Stimulated activated CD4-positive, alpha-beta T cell treated with anti-CD3 and anti-CD28 coated beads, Interleukin-12 subunit alpha, Interleukin-12 subunit beta, amount 100 ng/mL, for 4 hours (primary cell): ENCODE results near the gene KCNQ2.

Source experiments
- DNase-seq: peaks from one replicate; pipeline ENCODE4 v3.0.0-alpha.2; 2020

KCNQ2 gene

DNA sequence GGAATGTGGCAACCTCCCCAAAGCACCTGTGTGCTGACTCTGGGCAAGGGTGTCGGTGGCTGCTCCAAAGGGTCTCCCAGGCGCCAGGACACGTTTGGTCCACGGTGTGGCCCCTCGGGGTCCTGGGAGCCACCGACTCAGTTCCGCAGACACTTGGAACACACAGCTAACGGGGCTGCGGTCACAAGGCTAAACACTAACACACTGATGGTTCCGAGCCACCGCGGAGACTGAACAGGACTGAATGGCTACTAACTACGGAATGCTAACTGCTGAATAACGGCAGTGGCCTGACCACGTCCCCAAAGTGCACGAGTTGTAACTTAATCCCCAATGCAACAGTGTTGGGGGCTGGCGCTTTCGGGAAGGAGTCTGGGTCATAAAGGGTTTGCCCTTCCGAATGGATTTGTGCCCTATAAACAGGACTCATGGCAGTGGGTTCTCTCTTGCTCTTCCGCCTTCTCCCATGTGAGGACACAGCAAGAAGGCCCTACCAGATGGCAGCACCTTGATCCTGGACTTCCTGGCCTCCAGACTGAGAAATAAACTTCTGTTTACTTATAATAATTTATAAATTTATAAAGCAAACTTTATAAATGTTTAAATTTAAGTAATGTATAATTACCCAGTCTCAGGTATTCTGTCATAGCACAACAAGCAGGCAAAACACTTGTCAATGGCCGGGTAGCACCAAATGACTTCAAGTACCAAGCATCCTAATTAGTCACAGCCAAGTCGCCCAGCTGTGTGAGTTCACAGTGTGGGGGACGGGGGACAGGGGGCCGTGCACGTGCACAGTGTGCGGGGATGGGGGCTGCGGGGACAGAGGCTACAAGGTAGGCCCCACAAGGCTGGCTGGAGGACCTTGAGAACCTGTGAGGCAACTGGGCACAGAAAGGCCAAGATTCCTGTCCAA is 28.7 kb upstream of the KCNQ2 start:
- DNase-seq = no peak

DNA sequence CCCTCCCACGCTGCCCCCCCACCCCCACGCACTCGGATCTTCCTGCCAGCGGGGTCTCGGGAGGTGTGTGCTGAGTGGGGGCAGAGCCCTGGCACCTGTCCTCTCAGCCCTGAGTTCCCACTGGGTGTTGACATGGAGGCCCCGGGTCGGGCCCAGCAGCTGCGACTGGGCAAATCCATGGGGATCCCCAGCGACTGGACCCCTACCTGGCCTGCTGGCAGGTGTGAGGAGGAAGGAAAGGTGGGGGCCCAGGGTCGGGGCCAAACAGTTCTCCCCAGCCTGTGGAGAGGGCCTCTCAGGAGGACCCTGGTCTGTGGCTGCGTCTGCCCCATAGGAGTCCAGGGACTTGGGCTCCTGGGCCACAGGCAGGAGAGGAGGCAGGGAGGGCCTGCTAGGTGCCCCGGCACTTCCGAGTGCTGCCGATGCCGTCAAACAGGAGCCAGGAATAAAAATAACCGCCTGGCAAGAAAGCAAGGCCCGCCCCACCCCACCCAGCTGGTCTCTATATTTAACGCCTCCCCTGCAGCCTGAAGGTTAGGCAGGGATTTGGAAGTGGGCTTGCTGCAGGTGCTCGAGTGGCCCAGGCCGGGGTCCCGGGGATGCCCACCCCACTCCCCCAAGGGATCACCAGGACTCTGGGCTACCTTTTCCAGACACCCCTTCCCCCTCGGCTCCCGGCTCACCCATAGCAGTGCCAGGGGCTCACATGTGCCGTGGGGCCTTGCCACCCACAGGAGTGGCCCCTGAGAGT is 27.9 kb upstream of the KCNQ2 start:
- no peak for DNase-seq

DNA sequence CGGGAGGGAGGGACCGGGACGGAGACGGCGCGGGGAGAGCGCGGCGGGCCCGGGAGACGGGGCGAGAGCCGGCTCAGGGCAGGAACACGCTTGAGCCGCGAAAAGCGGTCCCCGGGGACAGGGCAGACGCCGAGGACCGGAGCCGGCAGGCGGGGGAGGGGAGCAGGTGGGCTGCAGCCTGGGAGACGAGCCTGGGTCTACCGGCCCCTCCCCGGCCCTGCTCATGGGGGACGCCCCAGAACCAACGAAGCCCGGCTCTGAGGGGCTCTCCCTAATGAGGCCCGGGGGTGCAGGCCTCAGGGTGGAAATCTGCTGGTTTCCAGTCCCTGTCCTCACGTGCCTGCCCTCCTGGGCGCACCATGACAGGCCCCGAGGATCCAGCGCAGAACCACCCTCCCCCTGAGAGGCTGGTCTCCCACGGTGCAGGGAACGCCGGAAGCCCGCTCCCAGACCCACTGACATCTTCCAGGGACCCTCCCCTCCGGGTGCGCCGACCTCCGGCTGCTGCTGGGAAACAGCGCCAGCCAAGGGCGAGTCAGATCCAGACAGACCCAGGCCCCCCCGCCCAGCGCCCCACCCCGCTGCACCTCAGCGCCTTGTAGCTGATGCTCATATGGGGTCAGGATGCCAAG is 27.0 kb upstream of the KCNQ2 start:
- no peak for DNase-seq

DNA sequence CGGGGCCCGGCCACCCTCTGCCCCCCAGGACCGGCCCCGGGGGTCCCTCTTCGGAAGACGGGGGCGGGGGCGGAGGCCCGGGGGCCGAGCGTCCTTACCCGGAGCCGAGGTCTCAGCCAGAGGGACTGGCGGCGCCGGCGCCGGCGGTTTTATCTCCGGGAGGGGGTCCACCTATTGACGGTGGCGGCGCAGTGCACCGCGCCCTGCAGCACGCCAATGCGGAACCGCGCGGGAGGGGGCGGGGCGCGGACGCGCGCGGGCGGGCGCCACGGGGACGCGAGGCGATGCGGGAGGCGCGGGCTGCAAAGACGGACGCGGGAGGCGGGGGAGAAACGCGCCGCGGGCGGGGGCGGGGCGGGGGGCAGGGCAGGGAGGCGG is 26.5 kb upstream of the KCNQ2 start, which contains the start of gene EEF1A2:
EEF1A2 (minus strand) TSS at position 124 of the 378 bp plus-strand sequence. CDS start 1,320 bp downstream, outside the sequence.
- DNase-seq = peak; percentile 42

DNA sequence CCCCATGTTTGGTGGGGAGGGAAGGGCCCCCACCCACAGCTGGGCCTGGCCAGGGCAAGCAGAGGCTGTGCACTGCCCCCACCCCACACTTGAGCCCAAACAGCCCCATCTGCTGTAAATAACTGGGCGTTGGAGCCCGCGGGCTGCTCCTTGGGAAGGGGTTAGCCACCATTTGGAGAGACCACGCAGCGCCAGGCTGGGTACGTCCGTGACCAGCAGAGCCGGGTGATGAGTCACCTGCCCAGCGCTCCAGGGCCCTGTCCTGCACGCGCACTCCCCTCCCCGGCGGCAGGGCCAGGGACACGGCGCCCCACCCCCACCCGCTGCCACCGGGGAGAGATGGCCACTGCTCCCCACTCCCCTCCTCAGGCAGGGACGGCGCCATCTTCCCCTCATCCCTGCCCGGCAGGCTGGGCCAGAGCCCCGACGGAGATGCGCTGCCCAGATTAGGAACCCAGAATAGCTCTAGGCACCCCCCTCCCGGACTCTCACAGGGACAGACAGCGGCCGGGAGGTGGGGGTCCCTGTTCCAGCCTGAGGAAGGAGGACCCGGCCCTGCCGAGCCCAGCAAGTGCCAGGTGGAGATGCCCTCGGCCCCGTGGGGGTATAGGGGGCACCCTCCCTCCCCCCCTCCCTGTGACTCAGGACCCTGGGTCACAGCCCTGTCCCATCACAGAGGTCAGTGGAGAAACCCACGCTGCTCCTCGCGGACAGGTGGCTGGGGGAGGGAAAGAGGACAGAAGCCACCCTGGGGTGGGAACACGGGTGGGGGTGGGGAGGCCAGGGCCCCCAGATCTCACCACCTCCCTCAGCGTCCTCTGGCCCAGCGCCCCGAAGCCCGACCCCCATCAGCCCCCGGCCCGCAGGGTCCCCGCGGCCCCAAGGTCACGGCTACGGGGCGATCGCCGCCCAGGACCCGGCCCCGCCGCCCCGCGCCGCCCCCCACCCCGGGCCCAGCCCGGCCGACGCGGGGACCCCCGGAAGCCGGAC is 25.8 kb upstream of the KCNQ2 start:
- no peak for DNase-seq

DNA sequence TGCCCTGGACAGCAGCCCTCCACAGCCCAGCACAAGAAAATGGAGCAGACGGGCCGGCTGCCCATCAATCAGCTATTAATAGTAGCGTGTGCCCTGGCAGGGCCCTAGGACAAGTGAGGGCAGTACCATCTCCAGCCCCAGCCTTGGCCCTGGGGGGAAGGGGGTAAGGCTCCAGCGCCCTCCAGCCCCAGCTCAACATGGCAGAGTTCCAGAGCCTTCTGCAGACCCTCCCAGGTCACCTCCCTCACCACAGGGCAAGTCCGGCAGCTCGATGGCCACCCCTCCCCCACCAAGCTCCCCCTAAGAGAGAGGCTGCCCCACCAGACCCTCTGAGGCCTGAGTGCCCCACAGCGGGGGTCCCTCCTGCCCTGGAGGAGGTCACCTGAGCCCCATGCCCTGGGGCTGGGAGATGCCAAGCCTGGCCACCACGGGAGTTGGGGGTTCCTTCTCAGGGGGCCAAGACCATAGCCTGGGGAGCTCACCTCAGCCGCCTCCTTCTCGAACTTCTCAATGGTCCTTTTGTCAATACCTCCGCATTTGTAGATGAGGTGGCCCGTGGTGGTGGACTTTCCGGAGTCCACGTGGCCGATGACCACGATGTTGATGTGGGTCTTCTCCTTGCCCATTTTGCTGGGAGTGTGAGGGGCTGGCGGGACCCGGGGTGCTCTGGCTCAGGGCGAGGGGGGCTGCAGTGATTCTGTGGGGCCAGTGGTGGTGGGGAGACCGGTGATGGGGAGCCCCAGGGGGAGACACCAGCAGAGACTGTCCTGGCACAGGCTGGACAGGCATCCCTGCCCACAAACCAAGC is 24.9 kb upstream of the KCNQ2 start:
- no peak for DNase-seq

DNA sequence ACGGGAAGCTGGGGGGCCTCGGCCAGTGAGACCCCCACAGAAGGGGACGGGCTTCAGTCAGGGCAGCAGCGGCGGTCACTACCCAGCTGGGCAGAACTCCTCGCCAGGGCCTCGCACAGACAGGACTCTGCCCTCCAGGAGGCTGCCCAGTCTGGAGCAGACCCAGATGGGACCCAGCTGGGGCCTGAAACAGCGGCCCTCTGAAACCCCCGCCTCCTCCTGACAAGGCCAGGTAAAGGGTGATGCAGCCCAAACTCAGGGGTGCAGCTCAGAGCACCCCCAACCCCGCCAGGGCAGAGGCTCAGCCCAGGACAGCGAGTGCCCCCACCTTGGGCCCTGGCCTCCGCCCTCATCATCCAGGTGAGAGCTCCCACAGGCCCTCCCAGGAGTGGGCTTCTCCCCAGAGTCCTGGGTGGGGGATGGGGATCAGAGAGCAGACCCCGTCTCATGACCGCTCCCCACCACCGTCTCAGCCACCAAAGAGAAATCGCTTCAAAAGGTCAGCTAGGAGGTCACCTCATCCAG is 24.2 kb upstream of the KCNQ2 start:
- no peak for DNase-seq

DNA sequence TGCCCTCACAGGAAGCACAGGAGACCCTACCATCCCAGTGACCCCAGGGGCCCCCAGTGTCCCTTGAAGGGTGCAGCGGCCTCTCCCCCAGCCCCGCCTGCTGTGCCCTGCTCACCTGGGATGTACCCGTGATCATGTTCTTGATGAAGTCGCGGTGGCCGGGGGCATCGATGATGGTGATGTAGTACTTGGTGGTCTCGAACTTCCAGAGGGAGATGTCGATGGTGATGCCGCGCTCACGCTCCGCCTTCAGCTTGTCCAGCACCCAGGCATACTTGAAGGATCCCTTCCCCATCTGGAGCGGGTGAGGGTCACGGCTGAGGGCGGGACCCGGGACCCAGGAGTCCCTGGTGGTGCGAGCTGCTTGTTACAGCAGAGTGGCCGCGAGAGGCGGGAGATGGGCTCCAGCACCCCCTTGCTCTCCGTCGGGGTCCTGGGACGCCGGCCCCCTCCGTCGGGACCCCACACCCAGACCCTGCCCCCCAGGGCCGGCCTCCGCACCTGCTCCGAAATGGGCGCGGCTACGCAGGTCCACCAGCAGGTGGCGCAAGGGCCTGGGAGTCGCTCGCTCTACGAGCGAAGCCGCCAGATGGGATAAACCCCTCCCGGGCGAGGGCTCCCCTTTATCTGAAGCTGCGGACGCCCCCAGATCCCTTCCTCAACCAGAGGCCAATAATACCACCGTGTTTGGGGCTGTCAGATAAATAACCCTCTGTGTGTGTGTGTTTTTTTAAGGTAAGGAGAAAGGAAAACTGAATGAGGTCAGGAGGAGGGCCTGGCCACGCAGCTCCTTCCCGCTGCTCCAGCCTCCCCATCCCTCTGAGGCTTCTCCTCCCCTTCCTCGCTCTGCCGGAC is 23.5 kb upstream of the KCNQ2 start:
- peak; percentile 76 for DNase-seq

DNA sequence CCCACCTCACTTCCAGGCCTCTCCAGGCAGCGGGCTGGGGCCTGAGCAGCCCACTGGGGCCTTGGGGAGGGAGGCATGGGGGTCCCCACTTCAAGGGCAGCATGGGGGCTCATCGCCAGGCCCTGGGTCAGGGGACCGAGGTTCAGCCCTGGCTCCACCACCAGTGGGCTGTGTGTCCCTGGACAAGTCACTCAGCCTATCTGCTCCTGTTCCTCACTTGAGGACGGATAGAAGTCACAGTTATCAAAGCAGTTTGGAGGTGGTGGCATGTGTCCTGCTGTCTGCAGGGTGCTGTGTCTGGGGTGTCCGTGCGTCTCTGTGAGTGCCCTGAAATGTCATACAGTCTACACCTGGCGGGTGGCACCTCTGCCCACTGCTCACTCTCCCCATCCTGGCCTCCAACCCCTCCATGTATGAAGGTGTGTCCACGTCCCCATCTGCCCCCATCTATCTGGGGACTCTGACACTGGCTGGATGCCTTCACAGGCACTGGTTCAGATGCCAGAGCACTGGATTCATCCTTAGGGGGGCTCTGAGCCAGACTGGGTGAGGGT is 22.8 kb upstream of the KCNQ2 start:
- DNase-seq = no peak

DNA sequence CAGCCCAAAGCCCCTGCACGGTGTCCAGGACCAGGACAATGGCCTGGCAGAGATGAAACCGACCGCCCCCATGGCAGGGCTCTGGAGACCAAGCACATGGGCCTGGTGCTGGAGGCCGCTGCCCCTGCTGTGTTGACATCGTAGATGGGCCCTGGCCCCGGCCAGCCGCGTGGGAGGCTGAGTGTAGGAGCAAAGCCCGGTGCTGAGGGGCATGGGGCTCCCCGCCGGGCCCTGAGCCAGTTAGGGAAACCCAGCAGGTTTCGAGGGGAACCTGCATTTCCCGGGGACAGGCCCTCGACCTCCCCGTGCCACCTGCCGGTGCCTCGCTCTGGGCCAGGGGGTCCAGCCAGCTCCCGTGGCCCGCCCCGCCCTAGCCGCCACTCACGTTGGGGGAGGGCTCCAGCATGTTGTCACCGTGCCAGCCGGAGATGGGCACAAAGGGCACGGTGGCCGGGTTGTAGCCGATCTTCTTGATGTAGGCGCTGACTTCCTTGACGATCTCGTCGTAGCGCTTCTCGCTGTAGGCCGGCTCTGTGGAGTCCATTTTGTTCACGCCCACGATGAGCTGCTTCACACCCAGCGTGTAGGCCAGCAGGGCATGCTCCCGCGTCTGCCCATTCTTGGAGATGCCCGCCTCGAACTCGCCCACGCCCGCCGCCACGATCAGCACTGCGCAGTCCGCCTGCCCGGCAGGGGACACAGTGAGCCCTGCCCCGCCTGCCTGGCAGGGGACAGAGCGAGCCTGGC is 22.1 kb upstream of the KCNQ2 start:
- DNase-seq = no peak

DNA sequence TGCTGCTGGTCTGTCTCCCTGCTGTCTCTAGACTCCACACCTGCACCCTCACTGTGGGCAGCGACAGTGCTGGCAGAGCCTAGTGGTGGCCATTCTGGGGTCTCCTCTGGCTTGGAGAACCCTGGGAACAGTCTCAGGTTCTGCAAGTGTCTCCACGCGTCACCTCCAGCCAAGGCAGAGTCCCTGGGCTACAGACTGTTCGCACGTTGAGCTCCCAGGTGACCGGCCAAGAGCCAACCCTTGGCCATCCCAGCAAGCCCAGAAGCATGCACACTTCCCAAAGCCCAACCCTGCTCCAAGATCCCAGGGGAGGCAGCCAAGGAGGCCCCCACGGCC is 21.6 kb upstream of the KCNQ2 start:
- no peak for DNase-seq

DNA sequence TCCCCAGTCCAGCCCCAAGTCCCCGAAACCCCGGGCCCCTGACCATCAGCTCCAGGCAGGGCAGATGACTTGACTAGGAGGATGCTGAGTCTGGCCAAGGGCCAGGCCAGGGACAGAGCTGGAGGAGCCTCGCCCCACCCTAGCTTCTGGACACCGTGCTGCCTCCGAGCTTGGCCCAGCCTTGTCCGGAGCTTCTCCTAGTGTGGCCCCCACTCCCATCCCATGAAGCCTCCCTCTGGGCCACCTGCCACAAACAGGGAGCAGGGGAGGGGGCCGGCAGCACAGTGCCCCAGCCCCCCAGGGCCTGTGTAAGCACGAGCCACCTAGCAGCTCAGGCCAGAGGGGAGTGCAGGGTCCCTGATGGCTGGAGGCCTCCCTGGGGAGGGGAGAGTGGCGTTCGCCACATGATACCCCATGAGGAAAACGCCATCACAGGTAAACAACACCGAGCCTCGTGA is 21.1 kb upstream of the KCNQ2 start:
- DNase-seq = no peak

DNA sequence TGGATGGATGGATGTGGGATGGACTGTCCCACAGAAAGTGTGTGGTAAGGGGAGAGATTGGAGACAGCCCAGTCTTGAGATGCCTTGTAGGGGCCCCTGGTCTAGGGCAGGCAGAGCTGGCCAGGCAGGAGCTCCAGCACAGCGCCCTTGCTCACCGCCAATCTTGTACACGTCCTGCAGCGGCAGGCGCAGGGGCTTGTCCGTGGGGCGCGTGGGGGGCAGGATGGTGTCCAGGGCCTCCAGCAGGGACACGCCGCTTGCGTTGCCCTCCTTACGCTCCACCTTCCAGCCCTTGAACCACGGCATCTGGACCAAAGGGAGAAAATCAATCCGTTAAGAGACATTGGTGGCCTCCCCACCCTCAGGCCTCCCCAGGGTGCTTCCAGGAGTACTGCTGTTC is 20.5 kb upstream of the KCNQ2 start:
- no peak for DNase-seq

DNA sequence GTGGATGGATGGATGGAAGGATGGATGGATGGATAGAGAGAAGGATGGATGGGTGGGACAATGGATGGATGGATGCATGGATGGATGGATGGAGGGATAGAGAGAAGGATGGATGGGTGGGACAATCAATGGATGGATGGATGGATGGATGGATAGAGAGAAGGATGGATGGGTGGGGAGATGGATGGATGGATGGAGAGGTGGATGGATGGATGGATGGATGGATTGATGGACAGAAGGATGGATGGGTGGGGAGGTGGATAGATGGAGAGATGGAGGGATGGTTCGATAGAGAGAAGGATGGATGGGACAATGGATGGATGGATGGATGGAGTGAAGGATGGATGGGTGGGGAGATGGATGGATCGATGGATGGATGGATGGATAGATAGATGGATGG is 20.1 kb upstream of the KCNQ2 start:
- DNase-seq = no peak

DNA sequence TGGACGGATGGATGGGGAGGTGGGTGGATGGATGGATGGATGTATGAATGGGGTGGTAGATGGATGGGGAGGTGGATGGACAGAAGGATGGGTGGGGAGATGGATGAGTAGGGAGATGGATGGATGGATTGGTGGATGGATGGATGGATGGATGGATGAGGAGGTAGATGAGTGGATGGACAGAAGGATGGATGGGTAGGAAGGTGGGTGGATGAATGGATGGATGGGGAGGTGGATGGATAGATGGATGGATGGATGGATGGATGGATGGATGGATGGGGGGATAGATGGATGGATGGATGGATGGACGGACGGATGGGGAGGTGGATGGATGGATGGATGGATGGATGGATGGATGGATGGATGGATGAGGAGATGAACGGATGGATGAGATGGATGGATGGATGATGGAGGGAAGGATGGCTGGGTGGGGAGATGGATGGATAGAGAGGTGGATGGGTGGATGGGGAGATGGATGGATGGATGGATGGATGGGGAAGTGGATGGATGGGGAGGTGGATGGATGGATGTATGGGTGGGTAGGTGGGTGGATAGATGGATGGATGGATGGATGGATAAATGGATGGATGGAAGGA is 19.3 kb upstream of the KCNQ2 start:
- no peak for DNase-seq

DNA sequence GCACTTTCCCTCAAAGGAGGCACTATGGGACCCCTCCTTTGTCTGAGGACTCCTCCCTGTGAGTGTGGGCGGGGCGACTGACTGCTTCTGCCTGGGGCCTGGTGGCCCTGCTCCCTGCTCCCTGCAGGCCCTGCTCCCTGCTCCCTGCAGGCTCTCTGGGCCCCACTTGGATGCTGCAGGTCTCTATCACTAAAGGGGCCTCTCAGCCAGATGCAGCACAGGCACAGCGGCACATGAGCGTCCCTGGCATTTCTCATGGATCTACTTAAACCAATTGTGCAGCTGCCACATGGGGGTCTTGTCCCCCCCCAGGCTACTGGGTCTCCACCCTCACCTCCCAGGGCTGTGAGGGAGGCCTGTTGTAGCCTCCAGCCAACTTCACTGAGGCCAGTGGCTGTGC is 18.6 kb upstream of the KCNQ2 start:
- no peak for DNase-seq

DNA sequence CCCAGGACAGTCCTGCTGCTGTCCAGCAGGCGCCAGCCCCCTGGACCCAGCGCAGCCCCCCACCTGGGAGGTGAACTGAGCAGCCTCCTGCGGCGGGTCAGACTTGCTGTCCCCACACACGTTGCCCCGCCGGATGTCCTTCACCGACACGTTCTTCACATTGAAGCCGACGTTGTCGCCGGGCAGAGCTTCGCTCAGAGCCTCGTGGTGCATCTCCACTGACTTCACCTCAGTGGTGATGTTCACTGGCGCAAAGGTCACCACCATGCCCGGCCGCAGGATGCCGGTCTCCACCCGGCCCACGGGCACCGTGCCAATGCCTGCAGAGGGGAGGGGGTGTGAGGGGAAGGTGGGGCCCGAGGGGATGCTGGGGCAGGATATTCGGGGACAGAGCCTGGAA is 18.0 kb upstream of the KCNQ2 start:
- DNase-seq = no peak

DNA sequence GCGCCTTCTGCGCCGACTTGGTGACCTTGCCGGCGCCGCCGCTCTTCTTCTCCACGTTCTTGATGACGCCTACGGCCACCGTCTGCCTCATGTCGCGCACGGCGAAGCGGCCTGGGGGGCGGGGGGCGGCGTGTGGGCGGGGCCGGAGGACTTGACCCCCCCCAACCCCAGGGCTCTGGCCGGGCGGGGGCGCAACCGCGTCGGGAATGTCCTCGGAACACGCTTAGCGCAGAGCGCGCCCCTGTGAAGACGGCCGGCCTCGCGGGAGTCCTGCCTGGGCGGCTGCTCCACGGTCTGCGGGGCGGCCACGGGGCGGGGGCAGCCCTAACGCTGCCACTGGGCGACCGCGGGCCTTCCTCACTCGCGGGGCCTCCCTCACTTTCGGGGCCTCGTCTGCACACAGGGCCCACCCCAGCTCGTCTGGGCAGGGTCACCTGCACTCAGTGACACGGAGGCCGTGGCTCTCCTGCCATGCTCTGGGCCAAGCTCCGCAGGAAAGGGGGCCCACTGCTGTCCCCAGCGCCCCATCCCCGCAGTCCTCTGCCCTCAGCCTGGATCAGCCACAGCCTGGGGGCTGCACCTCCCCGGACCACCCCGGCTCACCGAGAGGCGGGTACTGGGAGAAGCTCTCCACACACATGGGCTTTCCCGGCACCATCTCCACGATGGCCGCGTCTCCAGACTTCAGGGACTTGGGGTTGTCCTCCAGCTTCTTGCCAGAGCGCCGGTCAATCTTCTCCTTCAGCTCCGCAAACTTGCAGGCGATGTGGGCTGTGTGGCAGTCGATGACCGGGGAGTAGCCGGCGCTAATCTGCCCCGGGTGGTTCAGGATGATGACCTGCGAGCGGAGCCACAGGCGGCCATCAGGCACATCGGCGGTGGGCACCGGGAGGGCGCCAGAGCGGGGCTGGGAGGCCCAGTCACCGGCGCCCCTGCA is 16.1 kb upstream of the KCNQ2 start:
- no peak for DNase-seq
